Ecto neural progenitor cell (in vitro differentiated cells): ENCODE results near the gene VGF.
"Not testable (repeated sequence)": the region's sequence is repeated elsewhere in the genome, so short reads cannot be mapped to it uniquely, and the experiment has no call there.

Experiments used
- DNase-seq: peaks from one replicate; pipeline ENCODE4 v3.0.0-alpha.2; 2018; ENCODE audit warnings: low spot score

VGF gene

DNA sequence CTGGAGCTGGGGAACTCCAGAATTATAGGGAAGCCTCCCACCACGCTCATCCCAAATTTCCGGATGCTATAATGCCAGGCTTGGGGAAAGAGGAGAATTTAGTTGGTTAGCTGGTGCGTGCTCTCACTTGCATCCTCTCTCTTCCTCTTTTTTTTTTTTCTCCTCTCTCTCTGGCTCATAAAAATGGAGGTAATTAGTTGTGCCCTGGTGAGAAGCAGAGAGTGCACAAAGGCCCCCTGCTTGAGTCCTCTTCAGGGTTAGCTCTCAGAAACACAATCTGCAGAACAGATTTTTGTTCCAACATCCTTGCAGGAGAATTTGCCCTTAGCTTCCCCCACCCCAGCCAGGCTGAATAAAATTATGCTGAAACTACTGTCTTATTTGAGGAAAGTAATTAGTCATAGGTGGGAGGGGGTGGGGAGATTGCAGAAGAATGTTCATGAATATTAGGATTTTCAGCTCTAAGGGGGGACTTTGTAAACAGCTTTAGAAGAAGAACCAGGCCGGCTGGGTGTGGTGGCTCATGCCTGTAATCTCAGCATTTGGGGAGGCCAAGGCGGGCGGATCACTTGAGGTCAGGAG is 30.9 kb downstream of the VGF start:
- no peak for DNase-seq

DNA sequence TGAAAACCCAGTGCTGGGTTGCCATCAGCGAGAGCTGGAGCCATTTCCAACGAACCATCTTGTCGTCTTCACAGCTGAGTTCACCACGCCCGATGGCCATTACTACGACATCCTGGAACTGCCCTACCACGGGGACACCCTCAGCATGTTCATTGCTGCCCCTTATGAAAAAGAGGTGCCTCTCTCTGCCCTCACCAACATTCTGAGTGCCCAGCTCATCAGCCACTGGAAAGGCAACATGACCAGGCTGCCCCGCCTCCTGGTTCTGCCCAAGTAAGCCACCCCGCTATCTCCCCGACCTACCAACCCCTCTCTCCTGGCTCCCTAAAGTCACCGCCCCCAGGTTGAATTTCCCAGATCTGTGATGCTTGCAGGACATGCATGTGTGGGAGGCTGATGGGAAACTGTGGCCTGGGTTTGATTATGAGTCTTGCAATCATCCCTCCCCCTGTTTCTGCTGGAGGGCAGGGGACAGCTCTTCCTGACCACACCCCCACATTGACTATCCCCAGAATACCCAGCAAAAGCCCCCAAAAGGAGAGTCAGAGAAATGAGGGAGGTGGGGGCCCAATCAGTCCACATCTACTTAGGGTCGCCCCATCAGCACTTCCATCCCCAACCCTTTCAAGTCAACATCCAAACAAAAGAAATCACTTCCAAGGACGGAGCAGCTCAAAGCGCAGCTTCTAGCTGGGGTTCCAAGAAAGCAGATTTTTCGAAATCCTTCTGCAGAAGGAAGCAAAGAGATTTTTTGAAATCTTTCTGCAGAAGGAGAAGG is 31.6 kb downstream of the VGF start:
- no peak for DNase-seq

DNA sequence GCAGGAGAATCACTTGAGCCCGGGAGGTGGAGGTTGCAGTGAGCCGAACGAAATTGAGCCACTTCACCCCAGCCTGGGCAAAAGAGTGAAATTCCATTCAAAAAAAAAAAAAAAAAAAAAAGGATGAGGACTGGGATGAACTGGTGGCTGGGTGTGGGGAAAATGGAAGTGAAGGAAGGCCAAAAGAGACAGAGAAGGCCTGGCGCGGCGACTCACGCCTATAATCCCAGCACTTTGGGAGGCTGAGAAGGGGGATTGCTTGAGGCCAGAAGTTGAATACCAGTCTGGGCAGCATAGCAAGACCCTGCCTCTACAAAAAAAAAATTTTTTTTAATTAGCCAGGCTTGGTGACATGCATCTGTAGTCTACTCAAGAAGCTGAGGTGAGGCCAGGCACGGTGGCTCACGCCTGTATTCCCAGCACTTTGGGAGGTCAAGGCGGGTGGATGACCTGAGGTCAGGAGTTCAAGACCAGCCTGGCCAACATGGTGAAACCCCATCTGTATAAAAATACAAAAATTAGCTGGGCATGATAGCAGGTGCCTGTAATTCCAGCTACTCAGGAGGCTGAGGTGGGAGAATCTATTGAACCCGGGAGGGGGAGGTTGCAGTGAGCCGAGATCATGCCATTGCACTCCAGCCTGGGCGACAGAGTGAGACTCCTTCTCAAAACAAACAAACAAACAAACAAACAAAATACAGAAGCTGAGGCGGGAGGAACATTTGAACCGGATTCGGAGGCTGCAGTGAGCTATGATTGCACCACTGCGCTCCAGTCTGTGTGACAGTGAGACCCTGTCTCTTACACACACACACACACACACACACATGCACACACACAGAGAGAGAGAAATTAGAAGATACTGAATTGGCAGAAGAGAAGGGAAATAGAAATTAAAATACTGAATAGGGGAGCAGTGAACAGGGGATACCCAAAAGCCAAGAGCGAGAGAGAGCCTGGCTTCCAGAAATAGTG is 32.5 kb downstream of the VGF start:
- not testable (repeated sequence) for DNase-seq

DNA sequence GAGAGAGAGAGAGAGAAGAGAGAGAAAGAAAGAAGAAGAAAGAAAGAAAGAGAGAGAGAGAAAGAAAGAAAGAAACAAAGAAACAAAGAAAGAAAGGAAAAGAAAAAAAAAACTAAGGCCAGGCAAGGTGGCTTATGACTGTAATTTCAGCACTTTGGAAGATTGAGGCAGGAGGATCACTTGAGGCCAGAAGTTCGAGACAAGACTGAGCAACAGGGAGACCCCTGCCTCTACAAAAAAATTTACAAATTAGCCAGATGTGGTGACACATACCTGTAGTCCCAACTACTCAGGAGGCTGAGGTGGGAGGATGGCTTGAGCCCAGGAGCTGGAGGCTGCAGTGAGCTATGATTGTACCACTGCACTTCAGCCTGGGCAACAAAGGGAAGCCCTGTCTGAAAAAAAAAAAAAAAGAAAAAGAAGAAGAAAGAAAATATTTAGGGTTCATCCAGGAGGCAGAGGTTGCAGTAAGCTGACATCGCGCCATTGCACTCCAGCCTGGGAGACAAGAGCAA is 35.7 kb downstream of the VGF start:
- DNase-seq: no peak

DNA sequence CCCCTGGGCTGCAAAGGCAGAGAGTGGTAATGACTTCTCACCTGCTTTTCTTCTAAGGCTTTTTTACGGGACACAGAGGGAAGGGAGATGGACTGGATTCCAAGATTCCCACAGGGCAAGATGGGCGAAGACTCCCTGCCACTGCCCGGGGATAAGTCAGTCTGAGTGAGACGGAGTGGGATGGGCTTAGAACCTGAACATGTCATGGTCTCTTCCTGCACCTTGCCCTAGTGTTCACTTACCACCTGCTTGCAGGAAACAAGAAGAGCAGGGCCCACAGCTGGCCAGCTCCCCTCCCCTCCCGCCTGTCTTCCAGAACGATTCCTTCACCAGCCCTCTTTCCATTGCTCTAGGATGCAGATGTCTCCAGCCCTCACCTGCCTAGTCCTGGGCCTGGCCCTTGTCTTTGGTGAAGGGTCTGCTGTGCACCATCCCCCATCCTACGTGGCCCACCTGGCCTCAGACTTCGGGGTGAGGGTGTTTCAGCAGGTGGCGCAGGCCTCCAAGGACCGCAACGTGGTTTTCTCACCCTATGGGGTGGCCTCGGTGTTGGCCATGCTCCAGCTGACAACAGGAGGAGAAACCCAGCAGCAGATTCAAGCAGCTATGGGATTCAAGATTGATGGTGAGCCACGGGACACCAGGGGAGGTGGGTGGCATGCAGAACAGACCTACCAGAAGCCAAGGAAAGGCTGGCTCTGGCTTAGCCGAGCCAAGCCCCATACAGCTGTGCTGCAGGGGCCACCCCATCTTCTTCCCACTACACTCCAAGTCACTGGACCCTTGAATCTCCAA is 37.1 kb downstream of the VGF start:
- no peak for DNase-seq

DNA sequence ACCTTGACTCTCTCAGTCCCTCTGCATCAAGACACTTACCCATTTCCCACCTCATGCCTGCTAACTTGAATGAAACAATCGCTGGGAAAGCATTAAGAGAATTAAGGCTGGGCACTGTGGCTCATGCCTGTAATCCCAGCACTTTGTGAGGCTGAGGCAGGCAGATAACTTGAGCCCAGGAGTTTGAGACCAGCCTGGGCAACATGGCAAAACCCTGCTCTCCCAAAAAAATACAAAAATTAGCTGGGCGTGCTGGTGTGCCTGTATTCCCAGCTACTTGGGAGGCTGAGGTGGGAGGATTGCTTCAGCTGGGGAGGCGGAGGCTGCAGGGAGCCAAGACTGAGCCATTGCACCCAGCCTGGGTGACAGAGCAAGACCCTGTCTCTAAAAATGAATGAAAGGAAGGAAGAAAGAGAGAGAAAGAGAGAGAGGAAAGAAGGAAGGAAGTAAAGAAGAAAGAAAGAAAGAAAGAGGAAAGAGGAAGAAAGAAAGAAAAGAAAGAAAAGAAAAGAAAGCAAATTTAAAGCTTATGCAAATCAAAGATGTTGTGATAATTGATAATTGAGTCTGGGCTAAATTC is 37.8 kb downstream of the VGF start:
- no peak for DNase-seq

DNA sequence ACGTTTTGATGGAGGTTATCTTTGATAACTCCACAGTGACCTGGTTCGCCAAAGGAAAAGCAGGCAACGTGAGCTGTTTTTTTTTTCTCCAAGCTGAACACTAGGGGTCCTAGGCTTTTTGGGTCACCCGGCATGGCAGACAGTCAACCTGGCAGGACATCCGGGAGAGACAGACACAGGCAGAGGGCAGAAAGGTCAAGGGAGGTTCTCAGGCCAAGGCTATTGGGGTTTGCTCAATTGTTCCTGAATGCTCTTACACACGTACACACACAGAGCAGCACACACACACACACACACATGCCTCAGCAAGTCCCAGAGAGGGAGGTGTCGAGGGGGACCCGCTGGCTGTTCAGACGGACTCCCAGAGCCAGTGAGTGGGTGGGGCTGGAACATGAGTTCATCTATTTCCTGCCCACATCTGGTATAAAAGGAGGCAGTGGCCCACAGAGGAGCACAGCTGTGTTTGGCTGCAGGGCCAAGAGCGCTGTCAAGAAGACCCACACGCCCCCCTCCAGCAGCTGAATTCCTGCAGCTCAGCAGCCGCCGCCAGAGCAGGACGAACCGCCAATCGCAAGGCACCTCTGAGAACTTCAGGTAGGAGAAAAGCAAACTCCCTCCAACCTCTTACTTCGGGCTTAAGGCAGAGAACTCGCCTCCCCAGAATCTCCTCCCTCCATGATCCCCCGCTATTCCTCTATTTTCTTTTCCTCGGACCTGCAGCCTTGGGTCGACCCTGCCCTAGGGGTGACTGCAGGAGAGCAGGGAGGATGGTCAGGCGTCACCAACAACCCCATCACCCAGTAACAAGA is 38.5 kb downstream of the VGF start, which contains the start of gene SERPINE1:
Gene SERPINE1, plus strand, starts transcription at position 454 of the 809 bp plus-strand sequence. CDS start 1,290 bp downstream, outside the sequence.
- peak; percentile 71 for DNase-seq

DNA sequence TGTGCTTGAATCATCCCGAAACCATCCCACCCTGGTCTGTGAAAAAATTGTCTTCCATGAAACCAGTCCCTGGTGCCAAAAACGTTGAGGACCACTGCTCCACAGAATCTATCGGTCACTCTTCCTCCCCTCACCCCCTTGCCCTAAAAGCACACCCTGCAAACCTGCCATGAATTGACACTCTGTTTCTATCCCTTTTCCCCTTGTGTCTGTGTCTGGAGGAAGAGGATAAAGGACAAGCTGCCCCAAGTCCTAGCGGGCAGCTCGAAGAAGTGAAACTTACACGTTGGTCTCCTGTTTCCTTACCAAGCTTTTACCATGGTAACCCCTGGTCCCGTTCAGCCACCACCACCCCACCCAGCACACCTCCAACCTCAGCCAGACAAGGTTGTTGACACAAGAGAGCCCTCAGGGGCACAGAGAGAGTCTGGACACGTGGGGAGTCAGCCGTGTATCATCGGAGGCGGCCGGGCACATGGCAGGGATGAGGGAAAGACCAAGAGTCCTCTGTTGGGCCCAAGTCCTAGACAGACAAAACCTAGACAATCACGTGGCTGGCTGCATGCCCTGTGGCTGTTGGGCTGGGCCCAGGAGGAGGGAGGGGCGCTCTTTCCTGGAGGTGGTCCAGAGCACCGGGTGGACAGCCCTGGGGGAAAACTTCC is 39.2 kb downstream of the VGF start:
- DNase-seq: no peak

DNA sequence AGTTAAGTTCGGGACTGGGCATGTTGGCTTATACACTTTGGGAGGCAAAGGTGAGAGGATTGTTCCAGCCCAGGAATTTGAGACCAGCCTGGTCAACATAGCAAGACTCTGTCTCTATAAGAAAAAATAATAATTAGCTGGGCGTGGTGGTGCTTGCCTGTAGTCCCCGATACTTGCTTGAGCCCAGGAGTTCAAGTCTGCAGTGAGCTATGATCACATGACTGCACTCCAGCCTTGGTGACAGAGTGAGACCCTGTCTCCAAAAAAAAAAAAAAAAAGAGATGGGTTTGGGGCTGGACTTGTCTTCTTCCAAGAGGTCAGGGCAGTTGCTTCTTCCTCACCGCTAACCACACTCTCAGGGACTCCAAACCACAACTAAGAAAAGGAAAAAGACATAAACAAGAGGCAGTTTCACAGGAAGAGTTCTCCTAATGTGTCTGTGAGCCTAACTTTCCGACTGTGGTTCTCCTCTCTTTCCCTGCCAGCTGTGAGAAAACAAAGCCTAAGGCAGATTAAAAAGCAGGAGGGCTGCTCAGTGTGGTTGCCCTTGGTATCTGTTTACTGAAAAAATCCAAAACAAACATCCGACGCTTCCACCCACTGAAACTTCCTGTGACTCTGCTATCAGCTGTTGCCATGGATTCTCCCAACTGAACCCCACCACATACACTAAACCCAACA is 40.9 kb downstream of the VGF start:
- DNase-seq: no peak

DNA sequence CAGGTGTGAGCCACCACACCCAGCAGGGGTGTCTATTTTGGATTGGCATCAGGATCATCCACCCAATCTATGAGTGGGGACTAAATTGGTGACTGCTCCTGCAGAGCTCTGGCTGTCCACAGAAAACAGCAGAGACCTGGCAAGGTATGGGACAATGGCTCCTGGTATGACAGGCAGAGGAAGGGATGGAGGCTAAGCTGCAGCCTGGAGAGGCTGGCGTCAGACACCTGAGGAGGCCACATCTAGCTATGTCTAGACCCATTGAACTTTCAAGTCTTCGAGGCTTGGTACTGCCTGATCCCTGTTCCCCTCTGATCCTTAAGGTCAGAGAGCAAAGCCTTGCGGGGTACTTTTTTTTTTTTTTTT is 41.7 kb downstream of the VGF start:
- DNase-seq: no peak

DNA sequence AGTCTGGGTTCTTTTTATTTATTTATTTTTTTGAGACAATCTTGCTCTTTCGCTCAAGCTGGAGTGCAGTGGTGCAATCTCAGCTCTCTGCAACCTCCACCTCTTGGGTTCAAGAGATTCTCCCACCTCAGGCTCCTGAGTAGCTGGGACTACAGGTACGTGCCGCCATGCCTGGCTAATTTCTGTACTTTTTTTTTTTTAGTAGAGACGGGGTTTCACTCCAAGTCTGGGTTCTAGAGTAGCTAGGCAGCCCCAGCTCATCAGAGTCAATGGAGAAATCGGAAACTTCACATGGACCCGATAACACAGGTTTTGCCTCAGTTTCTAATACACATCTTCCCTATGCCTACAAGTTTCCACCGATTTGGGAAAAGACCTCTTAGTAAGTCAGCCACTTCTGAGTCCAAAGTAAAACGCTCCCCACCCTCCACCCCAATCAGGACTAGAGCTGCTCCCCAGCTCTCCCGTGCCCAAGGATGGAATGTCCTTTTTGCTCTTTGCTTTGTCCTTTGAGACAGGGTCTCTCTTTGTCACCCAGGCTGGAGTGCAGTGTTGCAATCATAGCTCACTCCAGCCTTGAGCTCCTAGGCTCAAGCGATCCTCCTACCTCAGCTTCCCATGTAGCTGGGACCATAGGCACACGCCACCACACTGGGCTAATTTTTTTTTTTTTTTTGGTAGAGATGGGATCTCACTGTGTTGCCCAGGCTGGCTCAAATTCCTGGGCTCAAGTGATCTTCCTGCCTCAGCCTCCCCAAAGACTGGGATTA is 42.3 kb downstream of the VGF start:
- no peak for DNase-seq

DNA sequence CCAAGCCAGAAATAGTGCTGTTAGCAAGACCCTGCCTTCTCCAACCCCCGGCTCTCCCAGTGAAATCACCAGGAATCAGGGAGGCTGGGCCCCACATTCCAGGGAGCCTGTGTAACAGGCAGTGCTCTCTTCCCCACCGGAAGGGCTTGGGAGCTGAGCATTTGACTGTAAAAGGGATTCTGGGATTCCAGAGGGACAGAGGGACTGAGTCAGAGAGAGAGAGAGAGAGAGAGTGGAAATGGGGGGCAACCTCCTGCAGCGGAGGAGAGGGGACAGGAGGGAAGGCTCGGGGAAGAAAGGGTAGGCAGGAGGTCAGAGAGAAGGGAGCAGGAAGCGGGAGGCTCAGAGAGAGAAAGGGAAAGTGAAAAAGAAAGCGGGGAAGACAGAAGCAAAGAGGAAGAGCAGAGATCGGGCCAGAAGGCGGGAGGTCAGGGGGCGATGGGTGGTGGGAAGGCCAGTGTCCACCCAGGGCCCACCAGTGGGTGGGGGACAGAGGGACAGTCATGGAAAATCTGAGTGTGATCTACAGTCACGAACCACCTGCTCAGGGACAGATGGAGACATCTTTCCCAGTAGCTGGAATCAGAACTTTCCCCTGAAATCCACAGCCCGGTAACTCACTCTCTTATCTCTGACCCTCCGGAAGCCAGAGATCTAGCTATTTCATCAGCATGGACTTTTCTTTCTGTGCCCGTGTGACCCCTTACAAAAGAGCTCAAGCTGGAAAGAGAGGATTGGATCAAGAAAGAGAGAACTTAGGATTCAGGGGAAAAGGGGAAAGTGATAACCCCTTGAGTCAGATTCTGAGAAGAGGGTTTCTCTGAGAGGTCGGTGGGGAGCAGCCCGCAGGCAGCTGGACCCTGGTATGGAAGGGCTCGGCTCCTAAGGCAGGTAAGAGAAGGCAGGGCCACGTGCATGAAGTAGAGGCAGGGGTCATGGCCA is 43.1 kb downstream of the VGF start:
- no peak for DNase-seq

DNA sequence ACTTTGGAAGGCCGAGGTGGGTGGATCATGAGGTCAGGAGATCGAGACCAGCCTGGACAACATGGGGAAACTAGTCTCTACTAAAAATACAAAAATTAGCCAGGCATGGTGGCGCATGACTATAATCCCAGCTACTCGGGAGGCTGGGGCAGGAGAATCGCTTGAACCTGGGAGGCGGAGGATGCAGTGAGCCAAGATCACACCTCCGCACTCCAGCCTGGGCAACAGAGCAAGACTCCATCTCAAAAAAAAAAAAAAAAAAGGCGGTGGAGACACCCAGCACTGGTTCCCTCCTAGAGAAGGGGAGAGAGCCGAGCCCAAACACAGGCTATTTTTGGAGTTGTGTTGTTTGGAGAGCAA is 43.8 kb downstream of the VGF start:
- not testable (repeated sequence) for DNase-seq

DNA sequence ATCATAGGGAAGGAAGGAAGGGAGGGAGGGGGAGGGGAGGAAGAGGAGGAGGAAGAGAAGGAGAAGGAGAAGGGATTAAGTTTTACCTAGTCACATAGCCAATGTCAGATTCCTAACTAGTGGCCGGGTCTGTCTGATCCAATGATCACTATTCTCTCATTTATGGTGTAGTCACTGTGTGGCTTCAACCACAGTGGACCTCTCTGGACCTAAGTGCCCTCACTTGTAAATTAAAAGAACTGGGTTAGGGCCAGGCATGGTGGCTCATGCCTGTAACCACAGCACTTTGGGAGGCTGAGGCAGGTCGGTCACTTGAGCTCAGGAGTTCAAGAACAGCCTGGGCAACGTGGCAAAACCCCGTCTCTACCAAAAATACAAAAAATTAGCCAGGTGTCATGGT is 45.1 kb downstream of the VGF start:
- no peak for DNase-seq

DNA sequence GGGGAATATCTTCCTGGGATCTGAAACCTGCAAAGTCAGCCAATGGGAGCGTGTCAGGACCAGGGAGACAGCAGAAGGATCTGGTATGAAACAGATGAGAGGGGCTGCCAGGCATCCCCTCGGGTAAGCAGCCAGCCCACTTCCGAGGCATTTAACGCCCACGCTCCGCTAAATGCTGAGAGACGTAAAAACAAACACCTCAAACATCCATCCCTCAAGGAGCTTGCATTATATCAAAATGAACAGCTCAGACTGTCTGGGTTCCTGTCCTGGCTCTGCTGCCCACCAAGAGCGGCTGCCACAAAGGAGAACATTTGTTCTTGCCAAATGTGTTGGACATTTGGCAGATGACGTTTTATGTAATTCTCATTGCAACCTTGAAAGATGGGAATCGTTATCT is 45.5 kb downstream of the VGF start:
- no peak for DNase-seq

DNA sequence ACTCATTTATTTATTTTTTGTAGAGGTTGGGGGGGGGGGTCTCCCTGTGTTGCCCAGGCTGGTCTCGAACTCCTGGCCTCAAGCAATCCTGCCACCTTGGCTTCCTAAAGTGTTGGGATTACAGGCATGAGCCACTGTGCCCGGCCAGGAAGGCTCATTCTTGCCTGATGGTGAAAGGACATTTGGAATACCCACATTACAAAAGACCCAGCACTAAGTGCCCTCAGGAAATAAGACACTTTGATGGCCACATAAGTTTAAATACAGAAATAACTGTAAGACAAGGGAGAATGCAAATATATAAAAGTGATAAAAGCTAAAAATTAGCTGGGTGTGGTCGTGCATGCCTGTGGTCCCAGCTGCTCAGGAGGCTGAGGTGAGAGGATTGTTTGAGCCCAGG is 46.5 kb downstream of the VGF start:
- no peak for DNase-seq

DNA sequence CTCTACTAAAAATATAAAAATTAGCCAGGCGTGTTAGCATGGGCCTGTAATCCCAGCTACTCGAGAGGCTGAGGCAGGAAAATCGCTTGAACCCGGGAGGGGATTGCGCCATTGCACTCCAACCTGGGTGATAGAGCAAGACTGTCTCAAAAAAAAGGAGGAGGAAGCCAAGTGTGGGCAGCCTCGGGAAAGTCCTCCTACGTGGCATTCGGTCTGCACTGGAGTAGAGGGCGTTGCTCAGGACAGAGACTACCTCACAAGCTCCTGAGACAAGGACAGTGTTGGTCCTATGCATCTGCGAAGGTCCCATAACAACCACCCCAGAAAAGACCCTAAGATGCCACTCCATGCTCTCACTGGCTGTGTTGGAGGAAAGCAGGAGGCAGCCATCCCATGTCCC is 48.5 kb downstream of the VGF start:
- DNase-seq: no peak
